Motor neuron (in vitro differentiated cells): ENCODE results near the gene EEIG1. TPM values are rescaled to one million over a fixed set of nuclear protein-coding genes. Genes with fewer than 3 reads are reported as not detected.
A peak's percentile ranks its signal among the peaks of the same experiment; 100 is the strongest.

Experiments used
- ATAC-seq, 8 experiments: fragments of 200-7000 bp; cut with Tn5 transposase; replicated peaks in 6 of 8; 2 replicates each; pipeline ENCODE4 v1.8.0; 2021; ENCODE audit warnings: mild to moderate bottlenecking in 8 of 8, moderate library complexity in 8 of 8
- H3K27ac ChIP-seq, 2 donors: fragments of 250-450 bp; sonication (Bioruptor Pico); 2 replicates each; pipeline ENCODE4 v1.9.0; 2021; ENCODE audit warnings: antibody characterized with exemption in 2 of 2, mild to moderate bottlenecking in 2 of 2, moderate library complexity in 1 of 2
- H3K4me1 ChIP-seq, 2 donors: fragments of 250-450 bp; sonication (Bioruptor Pico); replicated peaks in 1 of 2; 2 replicates each; pipeline ENCODE4 v1.6.1; 2021; ENCODE audit warnings: antibody characterized with exemption in 2 of 2, mild to moderate bottlenecking in 2 of 2, moderate library complexity in 1 of 2
- H3K4me3 ChIP-seq, 5 donors: fragments of 250-450 bp; sonication (Bioruptor Pico); 2 replicates each; pipeline ENCODE4 v1.9.0; 2021; ENCODE audit warnings: antibody characterized with exemption in 5 of 5, mild to moderate bottlenecking in 5 of 5, moderate library complexity in 4 of 5
- WGBS, 10 experiments: fragments of 450-650 bp; shearing (Covaris generic); methylation state at CpG; one replicate each; pipeline ENCODE4 v1.0.0; 2022; 5-methylcytosine and 5-hydroxymethylcytosine counted together
- in situ Hi-C, 9 experiments: fragments of 400-800 bp; cut with MboI; loops; one replicate each; pipeline ENCODE4 v1.15.0; 2021; ENCODE audit warnings: low sequenced_read_pairs in 9 of 9, low pct_unique_long_range_greater_than_20kb in 2 of 9; ENCODE audit not compliant: unreplicated experiment in 9 of 9
- total RNA-seq, 8 experiments: library from RNA; unstranded; fragments of 300-600 nt; gene quantifications; 2 replicates each; pipeline versions ENCODE4 v1.2.3 to v1.2.4, GENCODE V29; 2022

The EEIG1 gene
- total RNA-seq, 8 experiments from 2014 or later, result 4.7 to 29.8 (median 13.3) TPM

DNA sequence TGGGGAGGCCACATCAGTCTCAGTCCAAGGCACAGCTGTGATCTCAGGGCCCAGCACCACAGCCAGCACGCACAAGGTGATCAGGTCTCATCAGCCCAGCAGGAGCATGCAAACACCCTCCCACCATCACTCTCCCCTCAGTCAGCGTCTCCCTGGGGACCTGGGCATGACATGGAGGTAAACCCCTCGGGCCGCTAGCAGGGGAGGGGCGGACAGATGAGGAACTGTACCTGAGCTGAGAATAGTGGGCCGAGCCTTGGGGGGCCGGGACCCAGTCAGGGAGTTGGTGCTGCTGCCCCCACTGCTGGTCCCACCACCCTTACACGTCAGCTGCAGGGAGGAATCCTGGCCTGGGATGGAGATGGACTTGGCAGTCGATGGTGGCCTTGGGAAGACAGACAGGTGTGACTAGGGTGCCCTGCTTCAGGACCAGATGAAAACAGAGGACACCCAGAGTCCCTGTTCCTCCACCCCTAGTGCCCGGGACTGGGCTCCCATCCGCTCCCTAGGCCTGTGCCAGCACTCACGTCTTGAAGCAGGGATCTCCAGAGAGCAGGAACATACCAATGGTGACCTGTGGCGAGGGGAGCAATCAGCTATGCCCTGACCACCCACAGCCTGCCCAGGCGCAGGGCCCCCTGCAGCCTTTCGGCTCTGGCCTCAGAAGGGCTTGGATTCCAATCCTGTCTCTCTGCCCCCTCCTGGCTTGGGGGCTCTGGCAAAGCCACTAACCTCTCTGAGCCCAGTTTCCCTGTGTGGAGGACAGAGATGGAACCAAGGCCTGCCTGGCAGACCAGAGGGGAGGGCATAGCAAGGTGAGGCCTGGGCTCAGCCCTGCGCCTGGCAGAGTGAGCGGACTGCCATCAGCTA, 32.7 kb downstream of the EEIG1 start:
- in situ Hi-C loops, result loop anchor here in 2 of 9 experiments (5.0 to 25.0 kb wide), 2 partner anchors 84 to 89 kb away; no protein-coding TSS in a partner anchor
- Histone ChIP-seq H3K27ac (no peak overlapping the region), H3K4me3 (no peak overlapping the region), H3K4me1 (peaks cover 18 to 20% of the 10 kb centered on the region in 2 donors)
- no peak for ATAC-seq
- 50 to 100% (median 73%) methylated on average over 1 to 3 of the region's 17 CpGs; no CpG with 5 or more reads in 6 of the 10 experiments for WGBS, 10 experiments

DNA sequence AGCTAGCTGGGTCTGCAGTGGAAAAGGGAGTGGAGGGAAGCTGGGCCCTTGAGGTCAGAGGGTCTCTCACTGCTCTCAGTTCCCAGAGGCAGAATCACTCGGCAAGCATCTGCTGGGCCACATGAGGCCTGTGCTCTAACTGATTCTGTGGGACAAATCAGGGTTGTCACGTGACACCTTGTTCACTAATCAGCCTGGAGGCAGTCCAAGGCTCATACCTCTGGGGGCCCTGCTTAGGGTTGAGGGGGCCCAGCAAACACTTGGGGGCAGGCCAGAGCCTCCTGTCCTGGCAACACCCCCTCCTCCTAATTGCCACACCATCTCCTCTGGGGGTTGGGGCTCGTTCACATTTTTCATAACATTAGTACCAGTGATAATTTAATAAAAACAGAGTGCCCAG, 34.1 kb downstream of the EEIG1 start:
- Histone ChIP-seq H3K4me1 (peaks cover 18 to 26% of the 10 kb centered on the region in 2 donors), H3K4me3 (no peak overlapping the region), H3K27ac (no peak overlapping the region)
- WGBS, 10 experiments, result no CpG with 5 or more reads among the region's 3 CpGs
- in situ Hi-C loops, result loop anchor here in 2 of 9 experiments (5.0 to 25.0 kb wide), 2 partner anchors 86 to 91 kb away; no protein-coding TSS in a partner anchor
- no peak for ATAC-seq

DNA sequence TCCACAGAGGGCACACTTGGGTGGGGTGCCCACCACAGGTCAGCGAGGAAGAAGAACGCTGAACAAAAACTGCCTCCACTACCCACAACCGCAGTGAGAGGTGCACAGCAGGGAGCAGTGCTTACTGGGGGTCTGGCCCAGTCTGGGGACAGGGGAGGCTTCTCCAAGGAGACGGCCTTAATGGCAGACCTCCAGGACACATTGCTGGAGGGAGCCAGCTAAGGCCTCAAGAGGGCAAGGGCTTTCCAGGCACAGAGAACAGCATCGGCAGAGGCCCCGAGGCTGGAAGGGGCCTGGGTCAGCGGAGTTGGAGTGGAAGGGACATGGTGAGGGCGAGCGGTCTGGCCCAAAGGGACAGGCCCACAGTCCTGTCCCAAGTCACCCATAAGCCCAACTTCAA, 34.8 kb downstream of the EEIG1 start:
- 80 to 100% methylated on average over 1 of the region's 9 CpGs; no CpG with 5 or more reads in 8 of the 10 experiments for WGBS, 10 experiments
- peaks cover 13 to 21% of the 10 kb centered on the region in 2 donors for H3K4me1 ChIP-seq
- in situ Hi-C loops, result loop anchor here in 2 of 9 experiments (5.0 to 25.0 kb wide), 2 partner anchors 86 to 91 kb away; no protein-coding TSS in a partner anchor
- ATAC-seq, result no peak
- no peak overlapping the region for H3K27ac ChIP-seq
- no peak overlapping the region for H3K4me3 ChIP-seq

DNA sequence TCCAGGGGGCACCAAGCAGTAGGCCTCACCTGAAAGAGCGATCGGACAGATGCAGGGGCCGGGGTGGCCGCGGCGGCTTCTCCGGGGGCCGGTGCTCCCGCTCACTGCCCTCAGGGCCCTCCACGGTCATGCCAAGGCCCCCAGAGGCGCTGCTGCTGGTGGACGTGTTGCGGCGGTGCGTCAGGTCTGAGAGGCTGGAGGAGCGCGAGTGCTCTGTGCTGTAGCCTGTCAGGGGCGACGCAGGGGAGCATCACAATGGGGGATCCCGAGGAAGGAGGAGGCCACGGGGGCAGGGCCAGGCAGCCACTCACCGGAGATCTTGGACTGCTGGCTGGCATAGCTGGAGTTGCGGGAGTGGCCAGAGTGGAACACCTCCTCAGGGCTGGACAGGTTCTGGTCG, 35.5 kb downstream of the EEIG1 start:
- Histone ChIP-seq H3K27ac (no peak overlapping the region), H3K4me1 (peaks cover 7 to 15% of the 10 kb centered on the region in 2 donors), H3K4me3 (no peak overlapping the region)
- in situ Hi-C loops, result loop anchor here in 2 of 9 experiments (5.0 to 25.0 kb wide), 2 partner anchors 87 to 92 kb away; no protein-coding TSS in a partner anchor
- no peak for ATAC-seq
- WGBS, 10 experiments, result 90% methylated on average over 2 of the region's 24 CpGs; no CpG with 5 or more reads in 9 of the 10 experiments

DNA sequence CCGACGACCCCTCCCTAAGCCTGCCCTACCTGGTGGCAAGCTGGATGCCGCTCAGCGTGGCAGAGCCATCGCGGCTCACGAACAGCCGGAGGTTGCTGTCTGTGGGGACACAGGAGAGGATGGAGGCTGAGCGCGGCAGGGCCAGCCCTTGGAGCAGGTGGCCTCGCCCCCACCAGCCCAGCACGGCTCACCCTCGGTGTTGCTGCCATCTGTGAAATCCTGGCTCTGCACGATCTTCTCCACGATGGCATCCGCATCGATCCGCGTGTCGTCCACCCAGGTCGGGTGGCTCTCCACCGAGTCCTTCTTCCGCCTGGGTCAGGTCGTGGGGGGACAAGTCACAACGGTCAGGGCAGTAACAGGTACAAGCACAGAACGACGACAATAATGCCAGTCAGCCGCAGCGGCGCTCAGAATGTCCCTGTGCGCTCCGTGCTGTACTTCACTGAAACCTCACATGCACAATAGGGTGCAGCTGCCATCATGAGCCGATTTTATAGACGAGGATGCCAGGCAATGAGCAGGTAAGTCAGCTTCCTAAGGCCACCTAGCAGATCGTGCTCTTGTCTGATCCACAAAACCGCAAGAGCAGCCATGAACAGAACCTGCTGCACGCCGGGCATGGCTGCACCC, 36.1 kb downstream of the EEIG1 start:
- in situ Hi-C loops, result loop anchor here in 2 of 9 experiments (5.0 to 25.0 kb wide), 2 partner anchors 88 to 93 kb away; no protein-coding TSS in a partner anchor
- Histone ChIP-seq H3K27ac (no peak overlapping the region), H3K4me3 (no peak overlapping the region), H3K4me1 (peaks cover 1 to 9% of the 10 kb centered on the region in 2 donors)
- 81 to 100% (median 98%) methylated on average over 3 to 14 of the region's 38 CpGs; no CpG with 5 or more reads in 5 of the 10 experiments for WGBS, 10 experiments
- ATAC-seq, result no peak

DNA sequence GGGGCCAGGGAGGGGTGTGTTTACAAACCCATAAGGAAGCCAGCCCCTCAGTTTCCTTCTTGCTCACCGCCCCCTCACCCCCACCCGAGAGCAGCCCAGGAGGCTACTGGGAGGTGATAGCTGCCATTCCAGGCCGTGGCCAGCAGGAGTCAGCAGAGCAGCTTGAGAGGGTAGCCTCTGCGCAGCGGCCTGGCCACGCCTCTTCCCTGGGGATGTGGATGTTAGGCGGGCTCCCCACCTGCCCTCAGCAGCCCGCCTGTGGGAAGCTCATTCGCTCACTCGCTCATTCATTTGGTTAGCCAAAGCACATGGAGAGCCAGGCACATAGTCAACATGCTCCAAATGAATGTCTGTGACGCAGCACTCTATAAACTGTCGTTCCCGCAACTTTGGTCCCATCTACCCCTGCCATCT, 37.1 kb downstream of the EEIG1 start:
- no peak overlapping the region for H3K4me3 ChIP-seq
- H3K27ac ChIP-seq, result no peak overlapping the region

DNA sequence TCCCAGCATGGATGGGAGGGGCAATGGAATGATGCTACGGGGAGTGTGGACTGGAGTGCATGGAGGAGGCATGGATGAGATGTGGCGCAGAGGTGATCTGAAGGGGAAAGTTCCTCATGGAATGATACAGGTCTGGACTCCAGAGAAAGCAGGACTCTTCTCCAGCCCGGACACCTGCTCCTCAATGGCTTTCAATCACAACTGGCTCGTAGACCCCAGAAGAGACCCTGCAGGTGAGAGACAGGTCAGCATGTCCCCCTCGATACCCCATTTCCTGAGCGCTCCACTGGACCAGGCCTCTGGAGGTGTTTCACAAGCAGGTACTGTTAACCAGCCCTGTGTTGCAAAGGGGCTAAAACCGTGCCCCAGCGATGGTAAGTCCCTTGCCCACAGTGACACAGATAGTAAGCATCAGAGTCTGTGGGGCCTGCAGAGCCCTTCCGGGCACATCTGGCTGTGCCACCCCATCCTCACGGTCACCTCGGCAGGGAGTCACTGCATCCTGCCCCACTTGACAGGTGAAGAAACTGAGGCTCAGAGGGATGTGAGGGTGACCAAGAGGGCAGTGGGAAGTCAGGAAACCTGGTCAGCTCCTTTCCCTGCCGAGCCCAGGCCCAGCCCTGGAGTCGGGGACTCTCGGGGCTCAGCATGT, 37.7 kb downstream of the EEIG1 start:
- Histone ChIP-seq H3K27ac (no peak overlapping the region), H3K4me3 (no peak overlapping the region), H3K4me1 (peaks cover 0 to 9% of the 10 kb centered on the region in 2 donors)
- in situ Hi-C loops, result loop anchor here in 1 of 9 experiments (25.0 kb wide), 1 partner anchor 94 kb away; no protein-coding TSS in a partner anchor
- 40 to 100% (median 55%) methylated on average over 1 to 4 of the region's 14 CpGs; no CpG with 5 or more reads in 5 of the 10 experiments for WGBS, 10 experiments
- peak in 3 of 8 experiments; percentile 1 to 6 (median 1) for ATAC-seq

More for the DNA sequence above, 37.1 kb downstream of the EEIG1 start:
- in situ Hi-C loops, result loop anchor here in 1 of 9 experiments (25.0 kb wide), 1 partner anchor 94 kb away; no protein-coding TSS in a partner anchor
- H3K4me1 ChIP-seq, result peaks cover 0 to 9% of the 10 kb centered on the region in 2 donors
- 0 to 100% (median 17%) methylated on average over 1 to 3 of the region's 13 CpGs; no CpG with 5 or more reads in 7 of the 10 experiments for WGBS, 10 experiments
- ATAC-seq, result peak; percentile 66 to 94 (median 72)

DNA sequence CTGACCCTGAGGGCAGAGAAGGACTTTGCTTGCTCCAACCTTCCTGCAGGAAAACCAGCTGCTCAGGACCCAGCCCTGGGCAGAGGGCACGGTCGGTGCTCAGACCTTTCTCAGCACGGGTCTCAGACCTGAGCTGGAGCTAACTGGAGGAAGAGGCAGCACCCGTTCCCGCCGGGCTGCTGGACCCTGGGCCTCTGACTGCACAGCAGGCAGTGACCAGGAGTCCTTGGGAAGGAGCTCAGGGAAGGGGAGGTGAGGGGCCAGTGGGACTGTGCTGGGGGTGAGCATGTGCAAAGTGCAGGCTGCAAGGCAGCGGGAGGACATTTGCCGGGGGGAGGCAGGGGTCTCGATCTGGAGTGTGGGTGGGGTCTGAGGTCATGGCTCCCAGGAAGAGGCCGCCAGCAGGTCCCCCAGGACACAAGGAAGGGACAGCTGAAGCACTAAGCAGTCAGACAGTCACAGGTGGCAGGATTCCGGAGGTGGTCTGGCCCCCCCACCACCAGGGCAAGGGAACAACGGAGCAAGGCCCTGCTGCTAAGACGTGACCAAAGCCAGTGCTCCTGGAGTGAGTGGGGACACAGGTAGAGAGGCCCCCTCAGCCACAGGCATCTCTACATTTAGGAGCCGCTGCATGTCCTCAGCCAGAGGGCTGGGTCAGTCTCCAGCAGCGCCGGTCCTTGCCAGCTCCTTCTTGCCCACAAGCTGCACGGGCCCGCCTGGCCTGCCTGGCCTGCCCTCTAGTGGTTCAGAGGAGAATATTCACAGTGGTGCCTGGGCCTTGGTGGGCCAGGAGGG, 38.4 kb downstream of the EEIG1 start:
- Histone ChIP-seq H3K4me1 (peaks cover 0 to 12% of the 10 kb centered on the region in 2 donors), H3K27ac (no peak overlapping the region), H3K4me3 (no peak overlapping the region)
- ATAC-seq, result peak; percentile 11 to 73 (median 56)
- 60% methylated on average over 1 of the region's 18 CpGs; no CpG with 5 or more reads in 9 of the 10 experiments for WGBS, 10 experiments
- in situ Hi-C loops, result loop anchor here in 1 of 9 experiments (25.0 kb wide), 1 partner anchor 95 kb away; no protein-coding TSS in a partner anchor

DNA sequence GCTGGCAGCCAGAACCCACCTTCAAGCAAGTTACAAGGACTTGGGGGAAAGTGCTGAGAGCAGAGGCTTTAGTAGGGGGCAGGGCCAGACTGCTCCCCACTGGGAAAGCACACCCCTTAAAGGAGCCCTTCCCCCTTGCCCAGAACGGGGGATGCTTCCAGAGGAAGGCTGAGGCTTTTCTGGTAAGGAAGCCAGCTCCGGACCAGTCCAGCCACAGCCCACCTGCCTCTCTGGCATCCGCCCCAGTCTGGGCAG, 38.9 kb downstream of the EEIG1 start:
- Histone ChIP-seq H3K27ac (no peak overlapping the region), H3K4me3 (no peak overlapping the region), H3K4me1 (peaks cover under 1 to 12% of the 10 kb centered on the region in 2 donors)
- WGBS, 10 experiments, result 40 to 80% methylated on average over 1 of the region's 3 CpGs; no CpG with 5 or more reads in 8 of the 10 experiments
- ATAC-seq, result no peak
- in situ Hi-C loops, result loop anchor here in 1 of 9 experiments (25.0 kb wide), 1 partner anchor 95 kb away; no protein-coding TSS in a partner anchor

DNA sequence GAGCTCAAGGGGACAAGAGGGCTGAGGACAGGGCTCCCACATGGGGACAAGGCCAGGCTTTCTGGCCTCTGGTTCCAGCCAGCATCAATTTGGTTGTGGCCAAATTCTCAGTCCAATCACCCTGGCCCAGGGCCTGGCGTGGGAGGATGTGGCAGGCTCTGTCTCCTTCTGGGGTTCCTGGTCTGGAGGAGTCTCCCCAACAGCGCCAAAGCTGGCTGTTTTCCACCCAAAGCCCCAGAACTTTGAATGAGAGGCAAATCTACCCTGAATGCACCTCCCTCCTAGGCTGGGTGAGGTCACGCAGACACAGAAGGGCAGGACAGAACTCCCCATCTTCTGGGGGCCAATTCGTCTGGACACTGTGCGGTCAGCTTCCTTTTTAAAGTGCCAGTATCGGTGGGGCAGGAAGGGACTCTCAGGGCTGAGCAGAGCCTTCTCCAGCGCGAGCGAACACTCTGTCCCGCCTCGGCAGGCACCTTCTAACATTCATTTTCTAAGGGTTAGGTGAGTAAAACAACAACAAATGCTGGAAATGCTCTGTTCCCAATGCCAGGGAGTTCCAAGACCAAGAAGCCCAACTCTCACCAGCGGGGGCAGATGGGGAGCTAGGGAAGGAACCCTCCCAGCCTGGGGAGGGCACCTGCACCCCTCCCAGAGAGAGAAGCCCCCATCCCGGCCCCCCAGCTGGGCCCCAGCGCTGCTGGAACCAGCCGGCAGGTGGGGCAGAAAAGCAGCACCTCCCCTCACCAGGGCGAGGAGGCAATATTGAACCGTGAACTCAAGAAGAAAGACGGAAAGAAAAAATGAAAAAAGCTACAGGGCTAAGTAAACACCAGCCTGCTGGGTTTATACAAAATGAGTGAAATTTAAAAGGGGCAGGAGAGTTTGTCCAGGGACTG, 39.5 kb downstream of the EEIG1 start:
- in situ Hi-C loops, result loop anchor here in 1 of 9 experiments (25.0 kb wide), 1 partner anchor 96 kb away; no protein-coding TSS in a partner anchor
- no peak overlapping the region for H3K4me3 ChIP-seq
- ATAC-seq, result no peak
- peaks cover 7 to 18% of the 10 kb centered on the region in 2 donors for H3K4me1 ChIP-seq
- 40 to 100% (median 90%) methylated on average over 1 to 10 of the region's 18 CpGs; no CpG with 5 or more reads in 1 of the 10 experiments for WGBS, 10 experiments
- H3K27ac ChIP-seq, result no peak overlapping the region

DNA sequence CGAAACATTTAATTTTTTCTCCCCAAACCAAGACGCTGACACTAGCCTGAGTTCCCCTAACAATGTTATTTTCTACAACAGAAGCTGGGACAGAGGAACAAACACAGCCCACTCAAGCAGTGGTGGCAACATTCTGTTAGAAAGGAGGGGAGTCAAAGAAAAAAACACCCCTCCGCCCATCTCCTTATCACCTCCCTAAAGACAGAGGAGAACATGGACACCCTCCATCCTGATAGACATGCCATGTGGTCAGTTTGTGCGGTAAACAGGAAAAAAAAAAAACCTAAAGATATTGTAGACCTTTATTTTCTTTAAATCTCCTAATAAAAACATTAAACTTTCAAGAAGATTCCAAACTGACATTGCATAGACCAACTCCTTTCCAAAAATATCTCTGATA, 40.2 kb downstream of the EEIG1 start:
- in situ Hi-C loops, result loop anchor here in 1 of 9 experiments (25.0 kb wide), 1 partner anchor 97 kb away; no protein-coding TSS in a partner anchor
- peaks cover 9 to 21% of the 10 kb centered on the region in 2 donors for H3K4me1 ChIP-seq
- WGBS, 10 experiments, result 67 to 100% (median 98%) methylated on average over 1 to 4 of the region's 4 CpGs

More for the DNA sequence above, 40.2 kb downstream of the EEIG1 start:
- Histone ChIP-seq H3K27ac (no peak overlapping the region), H3K4me3 (no peak overlapping the region)
- no peak for ATAC-seq
